A673 (cell line): ENCODE results near the gene ZNF367. TPM values are rescaled to one million over a fixed set of nuclear protein-coding genes. Genes with fewer than 3 reads are reported as not detected.

ENCODE experiments used
- BruUV-seq: library from RNA; stranded (reverse); fragments of 400-500 nt; replicated peaks from 2 replicates; lab custom pipeline; 2021; lab: Mats Ljungman, UMichigan
- CTCF ChIA-PET: fragments of 300-600 bp; sonication (Branson Sonifier 250); formaldehyde crosslinking; loops from one replicate; lab custom pipeline; 2022; ENCODE audit warnings: antibody characterized with exemption; lab: Charles Lee
- POLR2A ChIA-PET: fragments of 300-600 bp; sonication (Branson Sonifier 250); formaldehyde crosslinking; loops from one replicate; lab custom pipeline; 2022; ENCODE audit warnings: antibody characterized with exemption; ENCODE audit not compliant: low non-redundant PET; lab: Charles Lee
- DNase-seq: peaks from one replicate; pipeline ENCODE4 v3.0.0-alpha.2; 2015; ENCODE audit warnings: low spot score
- H3K27ac ChIP-seq: fragments of 200-600 bp; sonication (generic); 2 replicates; pipeline ENCODE4 v1.5.1; 2016; ENCODE audit warnings: mixed run types, low read depth, mild to moderate bottlenecking, mixed read lengths, antibody characterized with exemption, low read length; ENCODE audit not compliant: poor library complexity, severe bottlenecking
- H3K27me3 ChIP-seq: fragments of 200-600 bp; sonication (generic); replicated peaks from 2 replicates; pipeline ENCODE4 v1.6.1; 2017; ENCODE audit warnings: mixed run types, low read depth, mild to moderate bottlenecking, mixed read lengths, antibody characterized with exemption, low read length; ENCODE audit not compliant: insufficient read depth, poor library complexity
- H3K36me3 ChIP-seq: fragments of 200-600 bp; sonication (generic); 2 replicates; pipeline ENCODE4 v1.6.1; 2016; ENCODE audit warnings: mixed run types, mild to moderate bottlenecking, mixed read lengths, antibody characterized with exemption, low read length; ENCODE audit not compliant: insufficient read depth, poor library complexity, severe bottlenecking
- H3K4me1 ChIP-seq: fragments of 200-600 bp; sonication (generic); 2 replicates; pipeline ENCODE4 v1.6.1; 2017; ENCODE audit warnings: mixed run types, mild to moderate bottlenecking, mixed read lengths, antibody characterized with exemption, low read length; ENCODE audit not compliant: insufficient read depth, poor library complexity, severe bottlenecking
- H3K4me3 ChIP-seq: fragments of 200-600 bp; sonication (generic); 2 replicates; pipeline ENCODE4 v1.5.1; 2016; ENCODE audit warnings: low read depth, mixed run types, mild to moderate bottlenecking, mixed read lengths, low read length; ENCODE audit not compliant: poor library complexity, severe bottlenecking
- H3K9me3 ChIP-seq: fragments of 200-600 bp; sonication (generic); 2 replicates; pipeline ENCODE4 v1.6.1; 2016; ENCODE audit warnings: mixed run types, low read depth, mild to moderate bottlenecking, mixed read lengths, antibody characterized with exemption, low read length; ENCODE audit not compliant: poor library complexity, severe bottlenecking
- CTCF ChIP-seq: fragments of 300-800, 200-600 bp; sonication (generic); conservative IDR thresholded peaks from 2 replicates; pipeline ENCODE4 v1.5.1; 2017; ENCODE audit warnings: low read depth, mild to moderate bottlenecking, antibody characterized with exemption, low read length, moderate library complexity, mixed read lengths
- EZH2 ChIP-seq: fragments of 200-600 bp; sonication (generic); IDR thresholded peaks from 2 replicates; pipeline ENCODE4 v1.6.1; 2017; ENCODE audit warnings: borderline replicate concordance, low read depth, mild to moderate bottlenecking, mixed read lengths, antibody characterized with exemption, low read length; ENCODE audit not compliant: poor library complexity, severe bottlenecking
- intact Hi-C: fragments of 100-400 bp; cut with micrococcal nuclease; formaldehyde crosslinking; loops from one replicate; pipeline ENCODE4 v1.10.0; 2022; ENCODE audit not compliant: unreplicated experiment
- total RNA-seq: library from RNA; stranded (reverse); gene quantifications from 2 replicates; pipeline ENCODE4 v1.2.3, GENCODE V29; 2021

ZNF367 gene
- total RNA-seq, 1 experiment from 2014 or later, result 14.6 TPM

GRCh38 chr9:96423322-96423984 lies 5.3 kb upstream of the ZNF367 start:
- ChIA-PET POLR2A (no interaction called here), CTCF (no interaction called here)
- TF ChIP-seq CTCF, result no peak
- TF ChIP-seq EZH2, result no peak
- Histone ChIP-seq H3K27ac (no peak overlapping the region), H3K4me3 (no peak overlapping the region), H3K27me3 (no peaks in the 10 kb centered on the region), H3K4me1 (peaks cover 14% of the 10 kb centered on the region), H3K36me3 (no peaks in the 10 kb centered on the region), H3K9me3 (no peaks in the 10 kb centered on the region)
- intact Hi-C loops, result no loop called here
- BruUV-seq, result no TSS peak
- DNase-seq, result no peak

- Histone ChIP-seq H3K4me3 (no peak overlapping the region), H3K4me1 (peaks cover 14% of the 10 kb centered on the region), H3K27ac (peak overlapping the region; percentile 99), H3K27me3 (no peaks in the 10 kb centered on the region), H3K9me3 (no peaks in the 10 kb centered on the region), H3K36me3 (no peaks in the 10 kb centered on the region)
- TF ChIP-seq CTCF (no peak), EZH2 (no peak)
- ChIA-PET CTCF (interaction anchor here (0.6 kb wide), 1 partner anchor 265 kb away, joined by 3 read pairs; no protein-coding TSS in a partner anchor), POLR2A (no interaction called here)
- intact Hi-C loops, result no loop called here
- no TSS peak for BruUV-seq
- DNase-seq, result peak; percentile 61
Measured at GRCh38 chr9:96420468-96421219, 2.5 kb upstream of the ZNF367 start.

- intact Hi-C loops, result no loop called here
- no peaks in the 10 kb centered on the region for H3K9me3 ChIP-seq
- TF ChIP-seq CTCF, result no peak
- no peak for TF ChIP-seq EZH2
- POLR2A ChIA-PET, result no interaction called here
- peak overlapping the region; percentile 99 for H3K27ac ChIP-seq
- H3K27me3 ChIP-seq, result no peaks in the 10 kb centered on the region
- DNase-seq, result no peak
- H3K36me3 ChIP-seq, result no peaks in the 10 kb centered on the region
- no TSS peak for BruUV-seq
- peak overlapping the region; percentile 82 for H3K4me3 ChIP-seq
- peaks cover 14% of the 10 kb centered on the region for H3K4me1 ChIP-seq
- CTCF ChIA-PET, result no interaction called here
Measured at GRCh38 chr9:96419691-96419969, 1.5 kb upstream of the ZNF367 start.
